ENCODE data around the gene CDC42SE2.
A peak's percentile ranks its signal among the peaks of the same experiment; 100 is the strongest.
"Not testable (repeated sequence)": the region's sequence is repeated elsewhere in the genome, so short reads cannot be mapped to it uniquely, and the experiment has no call there.

CDC42SE2 gene

DNA sequence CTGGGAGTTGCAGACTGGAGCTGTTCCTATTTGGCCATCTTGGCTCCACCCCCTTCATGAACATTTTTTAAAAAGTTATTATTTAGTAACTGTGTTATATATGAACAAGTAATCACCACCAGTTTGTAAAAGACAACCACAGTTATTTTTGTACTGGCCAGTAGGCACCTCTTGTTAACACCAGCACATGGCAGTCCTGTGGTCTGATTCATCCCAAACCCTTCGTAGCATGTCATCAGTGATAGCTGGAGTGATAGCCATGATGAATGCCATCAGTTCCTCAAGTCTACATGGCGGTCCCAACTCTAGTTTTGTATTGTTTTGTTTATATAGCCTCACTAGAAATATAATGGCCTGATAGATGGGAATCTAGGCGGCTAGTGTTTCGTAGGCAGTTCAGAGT, 74.2 kb downstream of the CDC42SE2 start:
- H3K27me3 ChIP-seq (ENCODE audit: low read depth, low read length) = no peaks in the 10 kb centered on the region
- peaks cover 67% of the 10 kb centered on the region for H4K20me1 ChIP-seq (ENCODE audit: insufficient read depth, low read length)
- TF ChIP-seq EZH2phosphoT487 (IDR thresholded peaks at IDR 0.05; ENCODE audit: low read depth) = no peak
- TF ChIP-seq CTCF (IDR thresholded peaks at IDR 0.05; ENCODE audit: low read depth, low read length) = no peak
- H3K4me1 ChIP-seq (ENCODE audit: low read length) = no peaks in the 10 kb centered on the region
- no peak overlapping the region for H3K27ac ChIP-seq (ENCODE audit: low read length)
- no peak overlapping the region for H3K4me2 ChIP-seq (ENCODE audit: low read length)
- H3K79me2 ChIP-seq (ENCODE audit: low read length) = peaks cover 85% of the 10 kb centered on the region
- peaks cover 9% of the 10 kb centered on the region for H3K36me3 ChIP-seq (replicated peaks; ENCODE audit: low read depth, low read length)
- H2AFZ ChIP-seq (ENCODE audit: low read depth, low read length) = no peak overlapping the region
- H3K9me3 ChIP-seq (ENCODE audit: insufficient read depth, low read length) = no peaks in the 10 kb centered on the region
- H3K9ac ChIP-seq (ENCODE audit: low read length) = no peak overlapping the region
- no peak overlapping the region for H3K4me3 ChIP-seq (ENCODE audit: low read length)

DNA sequence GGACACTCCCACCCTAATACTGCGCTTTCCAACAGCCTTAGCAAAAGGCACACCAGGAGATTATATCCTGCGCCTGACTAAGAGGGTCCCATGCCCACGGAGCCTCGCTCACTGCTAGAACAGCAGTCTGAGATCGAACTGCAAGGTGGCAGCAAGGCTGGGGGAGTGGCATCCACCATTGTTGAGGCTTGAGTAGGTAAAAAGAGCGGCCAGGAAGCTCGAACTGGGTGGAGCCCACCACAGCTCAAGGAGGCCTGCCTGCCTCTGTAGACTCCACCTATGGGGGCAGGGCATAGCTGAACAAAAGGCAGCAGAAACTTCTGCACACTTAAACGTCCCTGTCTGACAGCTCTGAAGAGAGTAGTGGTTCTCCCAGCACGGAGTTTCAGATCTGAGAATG, 80.4 kb downstream of the CDC42SE2 start:
- H3K36me3 ChIP-seq (replicated peaks; ENCODE audit: low read depth, low read length) = peaks cover 11% of the 10 kb centered on the region
- not testable (repeated sequence) for H3K4me1 ChIP-seq (ENCODE audit: low read length)

GRCh38 chr5:131346204-131346603, 82.4 kb downstream of the CDC42SE2 start:
- H3K4me1 ChIP-seq (ENCODE audit: low read length); H3K36me3 ChIP-seq (replicated peaks; ENCODE audit: low read depth, low read length); H2AFZ ChIP-seq (ENCODE audit: low read depth, low read length); H3K27me3 ChIP-seq (ENCODE audit: low read depth, low read length); H3K9me3 ChIP-seq (ENCODE audit: insufficient read depth, low read length); H3K4me3 ChIP-seq (ENCODE audit: low read length); H3K4me2 ChIP-seq (ENCODE audit: low read length); H3K27ac ChIP-seq (ENCODE audit: low read length); H3K9ac ChIP-seq (ENCODE audit: low read length): not testable (repeated sequence)
- H3K79me2 ChIP-seq (ENCODE audit: low read length) = peaks cover 56% of the 10 kb centered on the region
- H4K20me1 ChIP-seq (ENCODE audit: insufficient read depth, low read length) = peaks cover 32% of the 10 kb centered on the region

More for the DNA sequence above, 80.4 kb downstream of the CDC42SE2 start:
- H3K9me3 ChIP-seq (ENCODE audit: insufficient read depth, low read length); H3K27ac ChIP-seq (ENCODE audit: low read length); H3K4me2 ChIP-seq (ENCODE audit: low read length); H3K27me3 ChIP-seq (ENCODE audit: low read depth, low read length); H3K4me3 ChIP-seq (ENCODE audit: low read length); H3K9ac ChIP-seq (ENCODE audit: low read length); H2AFZ ChIP-seq (ENCODE audit: low read depth, low read length): not testable (repeated sequence)
- H4K20me1 ChIP-seq (ENCODE audit: insufficient read depth, low read length) = peaks cover 49% of the 10 kb centered on the region
- peaks cover 56% of the 10 kb centered on the region for H3K79me2 ChIP-seq (ENCODE audit: low read length)

GRCh38 chr5:131353991-131354390, 90.1 kb downstream of the CDC42SE2 start:
- Histone ChIP-seq H3K4me1 (ENCODE audit: low read length) (peaks cover 40% of the 10 kb centered on the region), H2AFZ (ENCODE audit: low read depth, low read length) (no peak overlapping the region), H3K9me3 (ENCODE audit: insufficient read depth, low read length) (no peaks in the 10 kb centered on the region), H4K20me1 (ENCODE audit: insufficient read depth, low read length) (peaks cover 73% of the 10 kb centered on the region), H3K27ac (ENCODE audit: low read length) (no peak overlapping the region), H3K79me2 (ENCODE audit: low read length) (peaks cover 98% of the 10 kb centered on the region), H3K4me3 (ENCODE audit: low read length) (no peak overlapping the region), H3K27me3 (ENCODE audit: low read depth, low read length) (no peaks in the 10 kb centered on the region), H3K36me3 (replicated peaks; ENCODE audit: low read depth, low read length) (peaks cover 2% of the 10 kb centered on the region), H3K9ac (ENCODE audit: low read length) (no peak overlapping the region), H3K4me2 (ENCODE audit: low read length) (no peak overlapping the region)
- TF ChIP-seq CTCF (IDR thresholded peaks at IDR 0.05; ENCODE audit: low read depth, low read length) (no peak), EZH2phosphoT487 (IDR thresholded peaks at IDR 0.05; ENCODE audit: low read depth) (no peak)

DNA sequence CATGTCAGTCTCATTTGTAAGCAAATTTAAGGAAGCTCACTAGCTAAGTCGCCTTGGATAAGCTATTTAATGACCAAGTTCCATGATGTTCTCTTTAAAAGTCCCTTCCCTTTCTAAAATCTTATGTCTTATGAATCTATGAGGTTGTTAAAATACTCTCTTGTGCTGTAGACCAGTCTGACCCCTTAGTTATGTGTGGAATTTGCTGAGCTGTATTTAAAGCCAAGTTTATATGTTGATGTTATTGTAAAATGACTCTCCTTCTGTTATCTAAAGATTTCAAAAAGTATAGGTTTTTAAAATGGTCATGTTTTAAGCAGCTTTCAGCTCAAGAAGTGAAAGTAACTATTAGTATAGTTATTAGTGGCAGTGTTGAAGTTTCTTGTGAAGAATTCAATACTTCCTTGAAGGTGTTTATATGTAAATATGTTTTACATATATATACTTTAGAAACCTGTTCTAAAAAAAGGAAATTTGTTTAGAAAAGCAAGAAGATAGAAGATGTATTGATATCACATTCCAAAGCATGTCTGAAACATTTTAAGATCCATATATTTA, 92.2 kb downstream of the CDC42SE2 start:
- Histone ChIP-seq H3K9me3 (ENCODE audit: insufficient read depth, low read length) (no peaks in the 10 kb centered on the region), H2AFZ (ENCODE audit: low read depth, low read length) (no peak overlapping the region), H3K4me3 (ENCODE audit: low read length) (0 out of 2 replicates have a peak overlapping the region, but pooled peaks have one; percentile 5), H4K20me1 (ENCODE audit: insufficient read depth, low read length) (peaks cover 86% of the 10 kb centered on the region), H3K9ac (ENCODE audit: low read length) (no peak overlapping the region; the same call in 1 of the 2 replicates), H3K27me3 (ENCODE audit: low read depth, low read length) (no peaks in the 10 kb centered on the region), H3K4me1 (ENCODE audit: low read length) (peaks cover 40% of the 10 kb centered on the region), H3K4me2 (ENCODE audit: low read length) (peak overlapping the region; percentile 21), H3K36me3 (replicated peaks; ENCODE audit: low read depth, low read length) (peaks cover 11% of the 10 kb centered on the region), H3K79me2 (ENCODE audit: low read length) (peaks cover 100% of the 10 kb centered on the region), H3K27ac (ENCODE audit: low read length) (peak overlapping the region; percentile 85)
- TF ChIP-seq EZH2phosphoT487 (IDR thresholded peaks at IDR 0.05; ENCODE audit: low read depth) (no peak), CTCF (IDR thresholded peaks at IDR 0.05; ENCODE audit: low read depth, low read length) (no peak)
